Measurements from ENCODE around the gene ATP11A.

The ATP11A gene

GRCh38 chr13:112897956-112898620 lies 208.2 kb downstream of the ATP11A start:
- no peak for TF ChIP-seq CTCF (IDR thresholded peaks at IDR 0.05; ENCODE audit: low read depth, low read length)
- TF ChIP-seq EZH2phosphoT487 (IDR thresholded peaks at IDR 0.05; ENCODE audit: low read depth) = no peak
- H3K9ac ChIP-seq (ENCODE audit: low read length) = no peak overlapping the region
- H3K27me3 ChIP-seq (ENCODE audit: low read depth, low read length) = peaks cover 51% of the 10 kb centered on the region
- H3K4me3 ChIP-seq (ENCODE audit: low read length) = no peak overlapping the region
- peaks cover 14% of the 10 kb centered on the region for H3K4me1 ChIP-seq (ENCODE audit: low read length)
- H2AFZ ChIP-seq (ENCODE audit: low read depth, low read length) = no peak overlapping the region
- no peaks in the 10 kb centered on the region for H4K20me1 ChIP-seq (ENCODE audit: insufficient read depth, low read length)
- H3K9me3 ChIP-seq (ENCODE audit: insufficient read depth, low read length) = no peaks in the 10 kb centered on the region
- no peaks in the 10 kb centered on the region for H3K79me2 ChIP-seq (ENCODE audit: low read length)
- no peaks in the 10 kb centered on the region for H3K36me3 ChIP-seq (replicated peaks; ENCODE audit: low read depth, low read length)
- H3K4me2 ChIP-seq (ENCODE audit: low read length) = no peak overlapping the region
- no peak overlapping the region for H3K27ac ChIP-seq (ENCODE audit: low read length)

- Histone ChIP-seq H4K20me1 (ENCODE audit: insufficient read depth, low read length) (no peaks in the 10 kb centered on the region), H3K36me3 (replicated peaks; ENCODE audit: low read depth, low read length) (no peaks in the 10 kb centered on the region), H2AFZ (ENCODE audit: low read depth, low read length) (no peak overlapping the region), H3K27me3 (ENCODE audit: low read depth, low read length) (peaks cover 51% of the 10 kb centered on the region), H3K27ac (ENCODE audit: low read length) (no peak overlapping the region), H3K4me3 (ENCODE audit: low read length) (no peak overlapping the region), H3K9me3 (ENCODE audit: insufficient read depth, low read length) (no peaks in the 10 kb centered on the region), H3K9ac (ENCODE audit: low read length) (no peak overlapping the region), H3K79me2 (ENCODE audit: low read length) (no peaks in the 10 kb centered on the region), H3K4me2 (ENCODE audit: low read length) (no peak overlapping the region), H3K4me1 (ENCODE audit: low read length) (peaks cover 8% of the 10 kb centered on the region)
- TF ChIP-seq EZH2phosphoT487 (IDR thresholded peaks at IDR 0.05; ENCODE audit: low read depth) = no peak
Observed at GRCh38 chr13:112898621-112899280, 208.9 kb downstream of the ATP11A start.

GRCh38 chr13:112899281-112900225 lies 209.7 kb downstream of the ATP11A start:
- Histone ChIP-seq H4K20me1 (ENCODE audit: insufficient read depth, low read length) (no peaks in the 10 kb centered on the region), H3K9me3 (ENCODE audit: insufficient read depth, low read length) (no peaks in the 10 kb centered on the region), H3K4me2 (ENCODE audit: low read length) (no peak overlapping the region), H2AFZ (ENCODE audit: low read depth, low read length) (no peak overlapping the region), H3K79me2 (ENCODE audit: low read length) (no peaks in the 10 kb centered on the region), H3K9ac (ENCODE audit: low read length) (no peak overlapping the region), H3K36me3 (replicated peaks; ENCODE audit: low read depth, low read length) (no peaks in the 10 kb centered on the region), H3K27me3 (ENCODE audit: low read depth, low read length) (peaks cover 50% of the 10 kb centered on the region), H3K4me1 (ENCODE audit: low read length) (peaks cover 6% of the 10 kb centered on the region; the same call in 1 of the 2 replicates), H3K27ac (ENCODE audit: low read length) (no peak overlapping the region), H3K4me3 (ENCODE audit: low read length) (no peak overlapping the region)
- no peak for TF ChIP-seq CTCF (IDR thresholded peaks at IDR 0.05; ENCODE audit: low read depth, low read length)
- no peak for TF ChIP-seq EZH2phosphoT487 (IDR thresholded peaks at IDR 0.05; ENCODE audit: low read depth)

DNA sequence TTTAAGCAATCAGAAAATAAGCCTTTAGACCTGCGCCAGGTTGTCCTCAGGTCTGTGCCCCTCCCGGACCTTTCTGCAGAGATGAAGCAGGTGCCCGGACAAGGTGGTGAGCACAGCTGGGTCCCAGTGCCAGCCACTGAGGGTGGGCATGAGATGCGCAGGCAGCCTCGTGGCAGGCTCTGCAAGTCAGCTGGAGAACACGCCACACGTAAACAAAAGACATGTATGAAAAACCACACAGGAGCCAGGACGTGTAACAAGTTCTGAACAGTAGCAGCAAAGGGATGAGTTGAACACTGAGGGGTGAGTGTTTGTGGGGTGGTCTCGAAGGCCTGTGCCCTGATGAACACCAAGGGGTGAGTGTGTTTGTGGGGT lies 210.4 kb downstream of the ATP11A start:
- TF ChIP-seq CTCF (IDR thresholded peaks at IDR 0.05; ENCODE audit: low read depth, low read length) (no peak), EZH2phosphoT487 (IDR thresholded peaks at IDR 0.05; ENCODE audit: low read depth) (no peak)

More for the DNA sequence above, 210.4 kb downstream of the ATP11A start:
- Histone ChIP-seq H3K9me3 (ENCODE audit: insufficient read depth, low read length) (0 out of 2 replicates have a peak, but pooled peaks cover 6% of the 10 kb centered on the region), H3K4me1 (ENCODE audit: low read length) (peaks cover 5% of the 10 kb centered on the region; the same call in 1 of the 2 replicates), H3K9ac (ENCODE audit: low read length) (no peak overlapping the region), H2AFZ (ENCODE audit: low read depth, low read length) (no peak overlapping the region), H3K4me2 (ENCODE audit: low read length) (no peak overlapping the region), H3K4me3 (ENCODE audit: low read length) (no peak overlapping the region), H3K27ac (ENCODE audit: low read length) (no peak overlapping the region), H3K27me3 (ENCODE audit: low read depth, low read length) (peaks cover 43% of the 10 kb centered on the region), H4K20me1 (ENCODE audit: insufficient read depth, low read length) (no peaks in the 10 kb centered on the region), H3K79me2 (ENCODE audit: low read length) (no peaks in the 10 kb centered on the region), H3K36me3 (replicated peaks; ENCODE audit: low read depth, low read length) (no peaks in the 10 kb centered on the region)
